GM12872 (cell line): ENCODE measurements around the gene KRT73.

ENCODE experiments used
- CTCF ChIP-seq: IDR thresholded peaks from 3 replicates; pipeline ENCODE4 v1.5.1; 2011; ENCODE audit warnings: low read depth, mild to moderate bottlenecking, low read length, moderate library complexity; ENCODE audit not compliant: insufficient read depth

KRT73 gene

DNA sequence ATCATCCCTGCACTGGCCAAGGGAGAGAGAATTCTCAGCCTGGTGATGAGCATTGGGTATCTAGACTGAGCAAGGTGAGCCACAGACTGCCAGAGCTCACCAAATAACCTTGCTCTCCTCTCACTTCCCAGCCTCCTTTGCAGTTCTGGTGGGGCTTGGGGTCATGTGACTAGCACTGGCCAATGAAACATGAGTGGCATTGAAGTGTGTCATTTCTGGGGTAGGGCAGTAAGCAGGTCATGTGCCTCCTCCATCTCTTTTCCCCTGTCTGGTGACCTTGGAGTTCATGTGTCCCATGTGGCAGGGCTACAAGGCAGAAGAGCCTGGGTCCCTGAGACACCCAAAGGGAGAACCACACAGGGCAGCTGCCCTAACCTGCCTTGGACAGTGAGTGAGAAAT, 13.5 kb downstream of the KRT73 start:
- TF ChIP-seq CTCF, result no peak

DNA sequence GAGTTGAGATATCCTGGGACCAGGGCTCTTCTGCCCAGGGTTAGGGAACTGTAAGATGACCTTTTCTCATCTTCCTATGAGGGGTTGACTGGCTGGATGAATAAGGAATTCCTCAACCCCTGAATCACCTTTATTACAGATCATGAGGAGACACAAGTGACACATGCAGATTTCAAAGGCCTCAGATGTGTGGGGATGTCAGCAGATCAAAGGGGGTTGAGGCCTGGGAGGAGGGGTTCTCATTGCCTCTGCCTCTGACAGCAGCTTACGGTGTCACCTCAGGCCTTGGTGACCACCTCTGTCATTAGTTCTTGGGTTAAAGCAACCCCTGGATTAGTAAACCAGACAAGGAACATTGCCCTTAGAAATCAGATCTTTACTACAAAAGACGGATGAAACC, 15.0 kb downstream of the KRT73 start:
- TF ChIP-seq CTCF, result no peak

- no peak for TF ChIP-seq CTCF
Observed at GRCh38 chr12:52602552-52602951, 15.8 kb downstream of the KRT73 start.

- TF ChIP-seq CTCF, result no peak
Observed at GRCh38 chr12:52601671-52602070, 16.7 kb downstream of the KRT73 start.

DNA sequence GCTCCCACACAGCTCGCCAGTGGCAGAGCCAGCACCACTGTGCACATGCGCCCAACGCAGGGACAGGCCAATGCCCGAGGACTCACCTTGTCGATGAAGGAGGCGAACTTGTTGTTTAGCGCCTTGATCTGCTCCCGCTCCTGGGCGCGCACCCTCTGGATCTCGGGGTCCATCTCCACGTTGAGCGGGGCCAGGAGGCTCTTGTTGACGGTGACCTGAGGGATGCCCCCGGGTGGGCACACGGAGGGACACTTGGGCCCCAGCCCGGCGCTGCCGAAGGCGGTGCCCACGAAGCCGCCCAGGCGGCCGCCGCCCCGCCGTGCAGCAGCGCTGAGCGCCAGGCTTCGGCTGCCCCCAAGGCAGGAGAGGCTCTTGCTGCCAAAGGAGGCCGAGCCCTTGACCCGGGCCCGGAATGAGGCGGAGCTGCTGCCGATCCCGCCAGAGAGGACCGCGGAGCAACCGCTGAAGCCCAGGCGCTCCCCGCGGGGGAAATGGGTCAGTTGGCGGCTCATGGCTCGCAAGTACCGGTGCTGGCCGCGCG, 17.3 kb downstream of the KRT73 start, which contains the start of gene KRT72:
KRT72 (minus strand) TSS at position 523 of the 541 bp plus-strand sequence; CDS start at position 512, 11 bp downstream.
- TF ChIP-seq CTCF, result no peak

- TF ChIP-seq CTCF, result no peak
Observed at GRCh38 chr12:52600475-52600874, 17.9 kb downstream of the KRT73 start.

- TF ChIP-seq CTCF, result no peak
Observed at GRCh38 chr12:52600071-52600470, 18.3 kb downstream of the KRT73 start.

- no peak for TF ChIP-seq CTCF
Observed at GRCh38 chr12:52598966-52599365, 19.4 kb downstream of the KRT73 start.
